GM19468 (cell line): ENCODE measurements around the gene PIP5KL1.

Source experiments
- ATAC-seq: cut with Tn5 transposase; IDR thresholded peaks from one replicate; pipeline ENCODE4 v1.9.1; 2021; ENCODE audit warnings: mild to moderate bottlenecking, moderate library complexity, moderate number of reproducible peaks; ENCODE audit not compliant: unreplicated experiment; ENCODE audit errors: extremely low read depth

PIP5KL1 gene

DNA sequence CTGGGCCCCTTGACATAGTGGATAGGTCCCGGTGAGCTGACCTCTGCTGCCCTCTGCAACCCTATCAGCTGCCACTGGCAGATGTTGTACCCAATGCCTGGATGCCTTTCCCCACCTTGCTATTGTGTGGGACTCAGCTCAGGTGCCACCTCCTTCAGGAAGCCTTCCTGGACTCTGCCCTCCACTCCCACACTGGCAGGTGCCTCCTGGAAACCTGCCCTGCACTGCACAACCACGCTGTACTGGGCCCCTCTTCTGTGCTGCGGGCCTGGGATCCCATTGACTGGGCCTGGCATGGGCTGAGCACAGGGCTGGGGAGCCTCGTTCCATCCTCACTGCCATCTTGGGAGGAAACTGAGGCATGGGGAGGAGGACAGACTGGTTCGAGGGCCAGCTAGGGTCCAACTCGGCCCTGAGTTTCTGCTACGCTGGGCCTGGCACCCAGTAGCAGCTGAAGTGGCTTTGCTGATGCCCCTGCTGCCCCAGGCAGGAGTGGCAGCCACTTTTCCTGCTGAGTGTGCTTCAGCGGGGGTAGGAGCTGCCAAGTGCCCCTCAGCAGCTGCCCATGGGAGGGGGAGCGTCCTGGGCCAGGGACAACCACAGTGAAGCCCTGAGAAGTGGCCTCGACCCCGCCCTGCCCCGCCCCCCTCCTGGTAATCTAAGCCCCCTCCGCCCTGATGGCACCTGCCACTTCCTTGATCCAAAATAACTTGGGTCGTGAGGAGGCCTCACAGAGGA, 54.4 kb downstream of the PIP5KL1 start:
- ATAC-seq, result no peak

GRCh38 chr9:127875306-127875966, 55.1 kb downstream of the PIP5KL1 start:
- no peak for ATAC-seq

- no peak for ATAC-seq
These were observed 56.0 kb downstream of the PIP5KL1 start for GRCh38 chr9:127874301-127875221.

GRCh38 chr9:127873886-127874285, 56.7 kb downstream of the PIP5KL1 start:
- no peak for ATAC-seq

DNA sequence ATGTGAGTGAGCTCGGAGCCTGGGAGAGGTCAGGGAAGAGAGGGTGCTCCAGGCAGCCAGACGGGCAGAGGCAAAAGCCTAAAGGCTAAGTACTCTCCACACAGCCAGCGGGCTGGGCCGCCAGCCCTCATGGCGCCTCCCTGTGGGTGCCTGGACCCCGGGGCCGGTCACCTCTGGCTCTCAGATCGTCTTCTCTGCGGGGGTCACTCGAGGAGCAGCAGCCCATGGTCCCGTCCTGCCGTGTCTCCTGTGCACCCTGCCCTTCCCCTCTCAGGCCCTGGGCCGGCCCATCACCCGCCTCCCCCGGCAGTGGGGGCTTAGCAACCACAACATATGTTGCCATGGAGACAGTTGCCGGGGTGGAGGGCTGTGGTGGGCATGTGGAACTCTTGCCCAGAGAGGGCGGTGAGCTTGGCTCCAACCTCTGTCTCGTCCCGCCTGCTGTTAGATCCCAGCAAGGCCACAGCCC, 57.3 kb downstream of the PIP5KL1 start:
- ATAC-seq, result no peak

- ATAC-seq, result no peak
These were observed 58.0 kb downstream of the PIP5KL1 start for GRCh38 chr9:127872369-127873222.

DNA sequence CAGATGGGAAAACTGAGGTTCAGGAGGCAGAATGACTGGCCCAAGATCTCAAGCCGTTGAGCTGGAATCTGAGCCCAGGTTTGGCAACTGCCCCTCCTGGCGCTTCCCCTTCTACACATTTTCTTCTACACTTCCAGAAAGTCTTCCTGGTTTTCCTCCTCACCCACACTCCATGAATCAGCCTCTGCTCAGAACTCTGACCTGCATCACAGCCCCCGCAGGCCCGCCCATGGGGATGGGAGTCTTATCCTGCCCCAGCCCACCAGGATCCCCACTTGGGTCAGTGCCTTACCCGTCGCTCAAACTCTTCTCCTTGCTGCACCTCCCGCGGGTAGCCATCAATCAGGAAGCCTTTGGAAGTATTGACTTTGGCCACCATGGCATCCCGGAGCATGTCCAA, 59.0 kb downstream of the PIP5KL1 start:
- ATAC-seq, result no peak

DNA sequence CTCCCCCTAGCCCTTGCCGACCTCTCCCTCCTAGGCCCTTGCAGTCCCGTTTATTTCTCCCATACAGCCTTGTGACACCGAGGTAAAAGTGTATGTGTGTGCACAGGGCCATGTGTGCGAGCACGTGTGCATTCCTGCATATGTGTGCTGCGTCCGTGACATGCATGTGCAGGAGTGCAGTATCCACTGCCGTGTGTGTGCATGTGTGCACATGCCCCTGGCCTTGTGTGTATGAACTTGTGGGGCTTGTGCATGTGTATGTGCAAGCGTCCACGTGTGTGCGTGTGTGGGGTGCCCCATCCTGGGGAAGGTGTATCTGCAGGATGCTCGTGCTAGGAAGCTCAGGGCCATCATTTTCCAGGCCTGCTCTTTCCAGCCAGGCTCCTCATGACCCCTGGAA, 59.7 kb downstream of the PIP5KL1 start:
- no peak for ATAC-seq
